SU-DHL-6 (cell line): Measurements from ENCODE around the gene PPP1R8.

ENCODE experiments used
- H2AFZ ChIP-seq: fragments of 200-600 bp; sonication (generic); 2 replicates; pipeline ENCODE4 v1.6.1; 2014; ENCODE audit warnings: low read depth, mild to moderate bottlenecking, moderate library complexity, mixed read lengths, antibody characterized with exemption, low read length; ENCODE audit not compliant: severe bottlenecking
- H3F3A ChIP-seq: fragments of 200-600 bp; shearing (Covaris generic); 2 replicates; pipeline ENCODE4 v1.6.0; 2016; ENCODE audit warnings: antibody characterized with exemption, mild to moderate bottlenecking; ENCODE audit not compliant: insufficient read depth
- H3K27ac ChIP-seq: fragments of 200-600 bp; sonication (generic); 2 replicates; pipeline ENCODE4 v1.5.1; 2016; ENCODE audit warnings: low read depth, mild to moderate bottlenecking, low read length, moderate library complexity, mixed read lengths
- H3K27me3 ChIP-seq: fragments of 200-600 bp; sonication (generic), shearing (Covaris generic); 2 replicates; pipeline ENCODE4 v1.6.0; 2014; ENCODE audit warnings: mild to moderate bottlenecking, low read length
- H3K36me3 ChIP-seq: fragments of 200-600 bp; sonication (generic); 2 replicates; pipeline ENCODE4 v1.6.1; 2014; ENCODE audit warnings: mild to moderate bottlenecking, low read length, mixed read lengths
- H3K4me2 ChIP-seq: fragments of 300-600, 200-600 bp; shearing (Covaris generic), sonication (generic); 2 replicates; pipeline ENCODE4 v1.6.0; 2014; ENCODE audit warnings: low read length, low read depth, mild to moderate bottlenecking; ENCODE audit not compliant: poor library complexity, severe bottlenecking
- H3K4me3 ChIP-seq: fragments of 200-600 bp; sonication (generic); 2 replicates; pipeline ENCODE4 v1.5.1; 2014; ENCODE audit warnings: antibody characterized with exemption, low read length, mild to moderate bottlenecking, mixed read lengths; ENCODE audit not compliant: insufficient read depth, poor library complexity, severe bottlenecking
- H3K79me2 ChIP-seq: fragments of 200-600 bp; sonication (generic); 2 replicates; pipeline ENCODE4 v1.6.1; 2014; ENCODE audit warnings: mild to moderate bottlenecking, low read length, moderate library complexity; ENCODE audit not compliant: insufficient read depth
- H3K9ac ChIP-seq: fragments of 200-600 bp; sonication (generic); 2 replicates; pipeline ENCODE4 v1.7.0; 2014; ENCODE audit warnings: mild to moderate bottlenecking, low read length
- H3K9me2 ChIP-seq: fragments of 200-600 bp; sonication (generic); replicated peaks from 2 replicates; pipeline ENCODE4 v1.6.1; 2014; ENCODE audit warnings: low read length; ENCODE audit not compliant: insufficient read depth
- H3K9me3 ChIP-seq: fragments of 200-600 bp; sonication (generic); 2 replicates; pipeline ENCODE4 v1.6.1; 2014; ENCODE audit warnings: low read length, mixed read lengths; ENCODE audit not compliant: insufficient read depth
- H4K20me1 ChIP-seq: fragments of 200-600 bp; sonication (generic); 2 replicates; pipeline ENCODE4 v1.6.1; 2014; ENCODE audit warnings: low read depth, mild to moderate bottlenecking, antibody characterized with exemption, low read length, moderate library complexity, mixed read lengths
- EZH2phosphoT487 ChIP-seq: fragments of 200-600 bp; sonication (generic), shearing (Covaris generic); conservative IDR thresholded peaks from 2 replicates; pipeline ENCODE4 v1.6.1; 2018; ENCODE audit warnings: mild to moderate bottlenecking, antibody characterized with exemption, low read length, moderate library complexity, mixed read lengths
- TF ChIP-seq, protein P1 (sequence below): fragments of 200-600 bp; sonication (generic); IDR thresholded peaks from one replicate; pipeline ENCODE4 v1.5.1; 2017; ENCODE audit warnings: antibody characterized with exemption, mild to moderate bottlenecking, low read length, moderate library complexity; ENCODE audit not compliant: insufficient read depth, poor library complexity, severe bottlenecking

PPP1R8 gene

GRCh38 chr1:27833470-27833869, 2.9 kb downstream of the PPP1R8 start:
- H3K9me3 ChIP-seq, result no peaks in the 10 kb centered on the region
- H3K36me3 ChIP-seq, result peaks cover 18% of the 10 kb centered on the region
- no peaks in the 10 kb centered on the region for H3K27me3 ChIP-seq
- H3K79me2 ChIP-seq, result peaks cover 64% of the 10 kb centered on the region
- peaks cover 6% of the 10 kb centered on the region; the same call in 1 of the 2 replicates for H3F3A ChIP-seq
- no peak overlapping the region for H3K27ac ChIP-seq
- H4K20me1 ChIP-seq, result no peaks in the 10 kb centered on the region; the same call in 1 of the 2 replicates
- H3K4me2 ChIP-seq, result peak overlapping the region; percentile 80
- TF ChIP-seq, protein P1, sequence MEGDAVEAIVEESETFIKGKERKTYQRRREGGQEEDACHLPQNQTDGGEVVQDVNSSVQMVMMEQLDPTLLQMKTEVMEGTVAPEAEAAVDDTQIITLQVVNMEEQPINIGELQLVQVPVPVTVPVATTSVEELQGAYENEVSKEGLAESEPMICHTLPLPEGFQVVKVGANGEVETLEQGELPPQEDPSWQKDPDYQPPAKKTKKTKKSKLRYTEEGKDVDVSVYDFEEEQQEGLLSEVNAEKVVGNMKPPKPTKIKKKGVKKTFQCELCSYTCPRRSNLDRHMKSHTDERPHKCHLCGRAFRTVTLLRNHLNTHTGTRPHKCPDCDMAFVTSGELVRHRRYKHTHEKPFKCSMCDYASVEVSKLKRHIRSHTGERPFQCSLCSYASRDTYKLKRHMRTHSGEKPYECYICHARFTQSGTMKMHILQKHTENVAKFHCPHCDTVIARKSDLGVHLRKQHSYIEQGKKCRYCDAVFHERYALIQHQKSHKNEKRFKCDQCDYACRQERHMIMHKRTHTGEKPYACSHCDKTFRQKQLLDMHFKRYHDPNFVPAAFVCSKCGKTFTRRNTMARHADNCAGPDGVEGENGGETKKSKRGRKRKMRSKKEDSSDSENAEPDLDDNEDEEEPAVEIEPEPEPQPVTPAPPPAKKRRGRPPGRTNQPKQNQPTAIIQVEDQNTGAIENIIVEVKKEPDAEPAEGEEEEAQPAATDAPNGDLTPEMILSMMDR, result no peak
- no peak for TF ChIP-seq EZH2phosphoT487
- H3K9me2 ChIP-seq, result no peaks in the 10 kb centered on the region
- H3K4me3 ChIP-seq, result no peak overlapping the region
- no peak overlapping the region for H3K9ac ChIP-seq
- no peak overlapping the region for H2AFZ ChIP-seq

DNA sequence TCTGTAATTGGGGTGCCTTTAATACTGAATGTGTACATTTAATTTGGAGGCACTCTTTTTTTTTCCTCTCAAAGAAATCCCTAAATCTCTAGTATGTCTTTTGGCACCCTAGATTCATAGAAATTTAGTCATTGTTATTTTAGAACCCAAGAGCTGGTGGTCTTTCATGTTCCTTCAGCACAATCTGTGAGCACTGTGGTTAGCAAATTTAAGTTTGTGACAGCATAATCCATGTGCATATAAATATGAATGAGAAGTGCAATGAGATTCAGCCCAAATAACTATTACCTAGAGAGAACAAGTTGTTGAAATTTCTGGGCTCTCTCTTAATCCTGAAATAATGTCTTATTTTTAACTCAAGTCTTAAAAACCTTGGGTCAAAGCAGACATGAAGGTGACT, 4.5 kb downstream of the PPP1R8 start:
- H3K27ac ChIP-seq, result no peak overlapping the region
- no peaks in the 10 kb centered on the region for H3K9me2 ChIP-seq
- H3K9me3 ChIP-seq, result no peaks in the 10 kb centered on the region
- H3K9ac ChIP-seq, result no peak overlapping the region
- H3F3A ChIP-seq, result no peaks in the 10 kb centered on the region
- no peak overlapping the region for H3K4me2 ChIP-seq
- H4K20me1 ChIP-seq, result no peaks in the 10 kb centered on the region; the same call in 1 of the 2 replicates
- H3K36me3 ChIP-seq, result peaks cover 21% of the 10 kb centered on the region
- no peak overlapping the region for H3K4me3 ChIP-seq
- H3K27me3 ChIP-seq, result no peaks in the 10 kb centered on the region
- TF ChIP-seq EZH2phosphoT487, result no peak
- TF ChIP-seq, protein P1, result no peak
- H3K79me2 ChIP-seq, result peaks cover 64% of the 10 kb centered on the region
- H2AFZ ChIP-seq, result no peak overlapping the region

GRCh38 chr1:27835501-27835900, 4.9 kb downstream of the PPP1R8 start:
- Histone ChIP-seq H3F3A (no peaks in the 10 kb centered on the region), H3K4me3 (no peak overlapping the region), H3K27me3 (no peaks in the 10 kb centered on the region), H3K9ac (no peak overlapping the region), H4K20me1 (peaks cover 3% of the 10 kb centered on the region; the same call in 1 of the 2 replicates), H3K79me2 (peaks cover 64% of the 10 kb centered on the region), H3K9me3 (no peaks in the 10 kb centered on the region), H3K4me2 (no peak overlapping the region), H3K9me2 (no peaks in the 10 kb centered on the region), H2AFZ (no peak overlapping the region), H3K36me3 (peaks cover 22% of the 10 kb centered on the region), H3K27ac (no peak overlapping the region)
- TF ChIP-seq, protein P1, result no peak
- TF ChIP-seq EZH2phosphoT487, result no peak
